ENCODE data around the gene C5orf63.
"Not testable (repeated sequence)": the region's sequence is repeated elsewhere in the genome, so short reads cannot be mapped to it uniquely, and the experiment has no call there.

The C5orf63 gene

GRCh38 chr5:127030259-127031146, 42.8 kb downstream of the C5orf63 start, which contains the start of gene MARCHF3:
TSS of gene MARCHF3 (minus strand) at chr5:127030558. CDS start at chr5:126918171, 112,387 bp downstream.
- peak; percentile 88 to 90 for DNase-seq

- DNase-seq: peak; percentile 24 to 26
Observed at GRCh38 chr5:127029581-127030258, 43.6 kb downstream of the C5orf63 start.

GRCh38 chr5:127028822-127029457, 44.4 kb downstream of the C5orf63 start:
- no peak for DNase-seq

- no peak for DNase-seq
Observed at GRCh38 chr5:127027539-127027938, 45.8 kb downstream of the C5orf63 start.

GRCh38 chr5:127026166-127026565, 47.1 kb downstream of the C5orf63 start:
- DNase-seq: no peak

GRCh38 chr5:127025467-127025866, 47.8 kb downstream of the C5orf63 start:
- no peak for DNase-seq

- DNase-seq: no peak
Observed at GRCh38 chr5:127024821-127025220, 48.5 kb downstream of the C5orf63 start.

GRCh38 chr5:127023552-127024191, 49.6 kb downstream of the C5orf63 start:
- not testable (repeated sequence) for DNase-seq

GRCh38 chr5:127022846-127023245, 50.5 kb downstream of the C5orf63 start:
- no peak for DNase-seq

- no peak for DNase-seq
Observed at GRCh38 chr5:127019928-127020327, 53.4 kb downstream of the C5orf63 start.

- not testable (repeated sequence) for DNase-seq
Observed at GRCh38 chr5:127016722-127017121, 56.6 kb downstream of the C5orf63 start.

- DNase-seq: no peak
Observed at GRCh38 chr5:127015716-127016115, 57.6 kb downstream of the C5orf63 start.

- DNase-seq: no peak
Observed at GRCh38 chr5:127014573-127014972, 58.7 kb downstream of the C5orf63 start.

GRCh38 chr5:127013407-127013806, 59.9 kb downstream of the C5orf63 start:
- no peak for DNase-seq

- DNase-seq: no peak
Observed at GRCh38 chr5:127012916-127013315, 60.4 kb downstream of the C5orf63 start.

GRCh38 chr5:127011961-127012644, 61.2 kb downstream of the C5orf63 start:
- DNase-seq: no peak

GRCh38 chr5:127011153-127011552, 62.1 kb downstream of the C5orf63 start:
- DNase-seq: no peak

GRCh38 chr5:127010362-127010761, 62.9 kb downstream of the C5orf63 start:
- no peak for DNase-seq

GRCh38 chr5:127009784-127010183, 63.5 kb downstream of the C5orf63 start:
- no peak for DNase-seq

GRCh38 chr5:127008300-127008975, 64.9 kb downstream of the C5orf63 start:
- DNase-seq: no peak

- no peak for DNase-seq
Observed at GRCh38 chr5:127007522-127007921, 65.8 kb downstream of the C5orf63 start.

- DNase-seq: no peak
Observed at GRCh38 chr5:127006744-127007143, 66.6 kb downstream of the C5orf63 start.

Data from activated CD4-positive, alpha-beta T cell treated with anti-CD3 and anti-CD28 coated beads for 4 hours (primary cell).